ENCODE results near the gene SYNE2.

The SYNE2 gene

DNA sequence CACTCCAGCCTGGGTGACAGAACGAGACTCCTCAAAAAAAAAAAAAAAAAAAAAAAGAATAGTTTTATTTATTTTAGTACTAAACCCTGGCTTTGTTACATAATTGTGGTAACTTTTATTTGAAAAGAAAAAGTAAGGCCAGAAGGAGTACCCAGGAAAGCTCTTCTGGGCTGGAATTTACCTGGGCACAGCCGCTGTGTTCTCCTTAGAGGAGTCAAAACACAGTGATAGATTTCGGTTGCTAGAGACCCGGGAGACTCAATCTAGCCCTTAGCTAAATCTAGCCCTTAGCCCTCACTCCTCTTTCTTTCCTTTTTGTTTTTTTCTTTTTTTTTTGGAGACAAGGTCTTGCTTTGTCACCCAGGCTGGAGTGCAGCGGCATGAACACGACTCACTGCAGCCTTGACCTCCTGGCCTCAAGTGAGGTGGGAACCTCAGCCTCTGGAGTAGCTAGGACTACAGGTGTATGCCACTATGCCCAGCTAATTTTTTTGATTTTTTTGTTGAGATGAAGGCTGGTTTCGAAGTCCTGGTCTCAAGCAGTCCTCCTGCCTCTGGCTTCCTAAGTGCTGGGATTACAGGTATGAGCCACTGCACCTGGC lies 49.7 kb downstream of the SYNE2 start:
- H3K4me3 ChIP-seq (replicated peaks; ENCODE audit: low read depth, low read length): no peak overlapping the region
- TF ChIP-seq, protein P1, sequence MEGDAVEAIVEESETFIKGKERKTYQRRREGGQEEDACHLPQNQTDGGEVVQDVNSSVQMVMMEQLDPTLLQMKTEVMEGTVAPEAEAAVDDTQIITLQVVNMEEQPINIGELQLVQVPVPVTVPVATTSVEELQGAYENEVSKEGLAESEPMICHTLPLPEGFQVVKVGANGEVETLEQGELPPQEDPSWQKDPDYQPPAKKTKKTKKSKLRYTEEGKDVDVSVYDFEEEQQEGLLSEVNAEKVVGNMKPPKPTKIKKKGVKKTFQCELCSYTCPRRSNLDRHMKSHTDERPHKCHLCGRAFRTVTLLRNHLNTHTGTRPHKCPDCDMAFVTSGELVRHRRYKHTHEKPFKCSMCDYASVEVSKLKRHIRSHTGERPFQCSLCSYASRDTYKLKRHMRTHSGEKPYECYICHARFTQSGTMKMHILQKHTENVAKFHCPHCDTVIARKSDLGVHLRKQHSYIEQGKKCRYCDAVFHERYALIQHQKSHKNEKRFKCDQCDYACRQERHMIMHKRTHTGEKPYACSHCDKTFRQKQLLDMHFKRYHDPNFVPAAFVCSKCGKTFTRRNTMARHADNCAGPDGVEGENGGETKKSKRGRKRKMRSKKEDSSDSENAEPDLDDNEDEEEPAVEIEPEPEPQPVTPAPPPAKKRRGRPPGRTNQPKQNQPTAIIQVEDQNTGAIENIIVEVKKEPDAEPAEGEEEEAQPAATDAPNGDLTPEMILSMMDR (IDR thresholded peaks at IDR 0.05; ENCODE audit: low read length, missing control alignments): no peak
- no peak for DNase-seq (ENCODE audit: low read depth)

- no peak for DNase-seq (ENCODE audit: low read depth)
- no peak overlapping the region for H3K4me3 ChIP-seq (replicated peaks; ENCODE audit: low read depth, low read length)
- TF ChIP-seq, protein P1 (IDR thresholded peaks at IDR 0.05; ENCODE audit: low read length, missing control alignments): no peak
Observed at GRCh38 chr14:63904724-63905123, 51.9 kb downstream of the SYNE2 start.

GRCh38 chr14:63905370-63905769 lies 52.6 kb downstream of the SYNE2 start:
- no peak for DNase-seq (ENCODE audit: low read depth)
- TF ChIP-seq, protein P1 (IDR thresholded peaks at IDR 0.05; ENCODE audit: low read length, missing control alignments): no peak
- H3K4me3 ChIP-seq (replicated peaks; ENCODE audit: low read depth, low read length): no peak overlapping the region

DNA sequence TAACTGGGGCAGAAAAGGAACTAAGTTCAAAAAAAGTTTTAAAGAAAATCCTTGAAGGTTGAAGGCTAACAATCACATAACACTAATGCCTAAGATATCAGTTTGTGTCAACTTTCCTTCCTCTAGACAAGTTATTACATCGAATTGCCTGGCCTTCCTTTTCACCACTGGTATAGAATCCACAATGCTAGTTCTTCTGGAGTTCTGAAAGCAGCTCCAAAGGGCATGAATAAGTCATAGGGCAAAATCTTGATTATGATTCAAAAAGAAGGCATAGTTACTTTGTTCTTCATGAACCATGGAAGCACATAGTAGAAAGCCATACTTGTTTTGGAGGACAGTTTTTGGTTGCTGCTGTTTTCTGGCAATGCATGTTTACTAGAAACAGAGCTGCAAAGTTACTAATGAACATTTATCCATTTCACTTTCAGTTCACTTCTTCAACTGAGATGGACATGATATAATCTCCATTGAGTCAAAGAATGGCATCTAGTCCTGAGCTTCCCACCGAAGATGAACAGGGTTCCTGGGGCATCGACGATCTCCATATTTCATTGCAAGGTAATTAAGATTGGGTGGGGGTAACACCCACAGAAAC lies 56.0 kb downstream of the SYNE2 start:
- DNase-seq (ENCODE audit: low read depth): no peak
- peak overlapping the region; percentile 21 for H3K4me3 ChIP-seq (replicated peaks; ENCODE audit: low read depth, low read length)
- TF ChIP-seq, protein P1 (IDR thresholded peaks at IDR 0.05; ENCODE audit: low read length, missing control alignments): no peak

DNA sequence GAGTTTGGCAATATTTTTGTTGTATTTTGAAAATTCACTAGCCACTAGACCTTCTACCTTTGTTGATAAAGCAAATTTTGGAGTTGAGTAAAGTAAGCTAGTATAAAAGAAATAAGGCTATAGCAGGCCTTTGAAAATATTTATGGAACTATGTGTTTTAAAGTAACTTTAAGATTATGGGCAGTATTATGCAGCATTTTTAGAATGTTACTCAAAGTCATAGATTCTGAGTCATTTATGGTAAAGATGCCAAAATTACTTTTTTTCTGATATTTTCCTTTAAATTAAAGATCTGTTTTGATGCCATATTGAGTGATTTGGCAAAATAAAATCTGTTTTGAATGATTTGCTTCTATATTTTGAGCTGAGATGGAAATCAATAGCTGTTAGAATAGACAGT lies 57.2 kb downstream of the SYNE2 start:
- peak; percentile 27 for DNase-seq (ENCODE audit: low read depth)
- H3K4me3 ChIP-seq (replicated peaks; ENCODE audit: low read depth, low read length): no peak overlapping the region
- TF ChIP-seq, protein P1 (IDR thresholded peaks at IDR 0.05; ENCODE audit: low read length, missing control alignments): no peak

DNA sequence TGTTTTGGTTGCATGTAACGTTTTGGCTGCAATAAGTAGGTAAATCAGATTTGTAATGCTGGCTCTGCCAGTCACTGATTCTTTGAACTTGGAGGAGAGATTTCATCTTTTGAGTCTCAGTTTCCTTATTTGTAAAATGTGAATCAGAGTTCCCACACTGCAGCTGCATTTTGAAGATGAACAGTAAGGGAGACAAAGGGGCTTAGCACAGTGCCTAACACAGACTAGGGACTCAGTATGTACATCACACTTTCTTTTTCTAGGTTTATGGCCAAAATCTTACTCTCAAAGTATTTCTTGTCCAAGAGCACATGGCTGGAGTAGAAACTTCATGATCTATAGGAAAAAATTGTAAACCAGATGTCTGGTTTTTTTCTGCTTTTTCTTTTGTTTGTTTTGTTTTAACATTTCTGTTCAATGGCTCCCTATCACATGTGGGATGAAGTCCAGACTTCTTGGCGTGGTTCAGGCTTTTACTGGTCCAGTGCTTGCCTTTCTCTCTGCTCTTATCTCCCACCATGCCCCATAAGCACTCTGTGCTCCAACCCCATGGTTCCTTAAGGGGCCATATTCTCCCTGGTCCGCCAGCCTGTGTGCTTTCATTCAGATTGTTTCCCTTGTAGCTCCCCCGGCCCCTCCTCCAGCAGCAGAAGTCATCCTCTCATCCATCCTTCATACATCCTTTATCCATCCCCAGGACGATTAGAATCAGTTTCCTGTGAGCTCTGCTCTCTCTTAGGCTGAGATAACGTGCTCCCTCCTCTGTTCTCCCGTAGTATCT lies 58.0 kb downstream of the SYNE2 start:
- TF ChIP-seq, protein P1 (IDR thresholded peaks at IDR 0.05; ENCODE audit: low read length, missing control alignments): no peak
- DNase-seq (ENCODE audit: low read depth): peak; percentile 26

More for the DNA sequence above, 58.0 kb downstream of the SYNE2 start:
- H3K4me3 ChIP-seq (replicated peaks; ENCODE audit: low read depth, low read length): no peak overlapping the region
